ENCODE measurements around the gene HIF3A.

DNA sequence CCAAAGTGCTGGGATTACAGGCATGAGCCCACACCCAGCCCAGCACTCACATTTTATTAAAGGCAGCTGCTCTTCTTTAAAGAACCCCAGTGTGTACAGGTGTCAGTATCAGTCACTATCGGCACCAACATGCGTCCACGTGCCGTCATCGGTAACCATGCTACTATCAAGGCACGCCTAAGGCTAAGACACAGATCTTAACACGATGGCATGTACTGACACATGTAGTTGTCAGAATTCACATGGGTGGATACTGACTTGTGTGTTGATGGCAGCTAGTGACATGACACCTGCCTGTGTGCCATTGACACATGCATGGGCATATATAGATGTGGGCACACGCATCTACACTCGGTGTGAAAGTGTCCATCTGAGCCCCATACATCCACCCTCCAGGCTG is 12.2 kb upstream of the HIF3A start:
- TF ChIP-seq EZH2phosphoT487 (IDR thresholded peaks at IDR 0.05; ENCODE audit: low read length) (no peak), CTCF (IDR thresholded peaks at IDR 0.05; ENCODE audit: low read length) (no peak), EZH2 (optimal IDR thresholded peaks at IDR 0.05; ENCODE audit: low read depth, low read length) (no peak)
